H1 (cell line): ENCODE data around the gene RNF123. TPM values are rescaled to one million over a fixed set of nuclear protein-coding genes. Genes with fewer than 3 reads are reported as not detected.

ENCODE experiments used
- CTCF ChIA-PET: fragments of 300-600 bp; sonication (Branson Sonifier 250); formaldehyde crosslinking; loops from one replicate; lab custom pipeline; 2021; ENCODE audit not compliant: partially characterized antibody; lab: Charles Lee
- POLR2A ChIA-PET: fragments of 300-600 bp; sonication (Branson Sonifier 250); formaldehyde crosslinking; loops from one replicate; lab custom pipeline; 2021; ENCODE audit warnings: inconsistent platforms; ENCODE audit not compliant: partially characterized antibody; lab: Charles Lee
- DNase-seq, 2 experiments: peaks; one replicate each; pipeline versions ENCODE4 v3.0.0 to v3.0.0-alpha.2; 2010 to 2022; ENCODE audit warnings: low spot score in 2 of 2, low read depth in 1 of 2, mixed read lengths in 1 of 2
- FAIRE-seq: peaks from 2 replicates; lab custom pipeline; 2011; peaks lifted over from hg19 to GRCh38; lab: Jason Lieb, UNC
- H2AFZ ChIP-seq: 2 replicates; pipeline ENCODE4 v1.8.1; 2012; ENCODE audit warnings: low read length, inconsistent platforms
- H2AK5ac ChIP-seq: 2 replicates; pipeline ENCODE4 v1.6.1; 2013; ENCODE audit warnings: low read depth, low read length
- H2BK120ac ChIP-seq: replicated peaks from 2 replicates; pipeline ENCODE3; 2013; ENCODE audit warnings: low read depth, low read length, inconsistent platforms
- H2BK12ac ChIP-seq: 2 replicates; pipeline ENCODE4 v1.6.1; 2013; ENCODE audit warnings: low read depth, low read length
- H2BK15ac ChIP-seq: 2 replicates; pipeline ENCODE4 v1.6.1; 2013; ENCODE audit warnings: low read length
- H2BK20ac ChIP-seq: 2 replicates; pipeline ENCODE4 v1.6.1; 2013; ENCODE audit warnings: low read length
- H2BK5ac ChIP-seq: 2 replicates; pipeline ENCODE4 v1.6.1; 2013; ENCODE audit warnings: low read depth, low read length
- H3K14ac ChIP-seq: 2 replicates; pipeline ENCODE4 v1.6.1; 2013; ENCODE audit warnings: inconsistent platforms; ENCODE audit not compliant: insufficient read length
- H3K18ac ChIP-seq: 2 replicates; pipeline ENCODE4 v1.6.1; 2013; ENCODE audit warnings: low read length; ENCODE audit errors: extremely low read depth
- H3K23ac ChIP-seq: 2 replicates; pipeline ENCODE4 v1.6.1; 2013; ENCODE audit warnings: inconsistent platforms; ENCODE audit not compliant: insufficient read length
- H3K23me2 ChIP-seq: 2 replicates; pipeline ENCODE4 v1.6.1; 2013; ENCODE audit warnings: low read depth, low read length
- H3K27ac ChIP-seq: 2 replicates; pipeline ENCODE4 v1.6.1; 2011; ENCODE audit warnings: low read depth, low read length, inconsistent platforms
- H3K27me3 ChIP-seq, 4 experiments: replicated peaks in 1 of 4; 1 replicate in 1 of 4; 2 replicates in 3 of 4; pipeline versions ENCODE4 v1.6.1 to v1.8.1; 2011 to 2013; ENCODE audit warnings: low read length in 3 of 4, mild to moderate bottlenecking in 3 of 4, inconsistent platforms in 2 of 4, mixed read lengths in 2 of 4, moderate library complexity in 1 of 4; ENCODE audit not compliant: control insufficient read depth in 3 of 4, insufficient read depth in 3 of 4; ENCODE audit errors: extremely low read depth in 1 of 4
- H3K36me3 ChIP-seq, 4 experiments: 2 replicates each; pipeline versions ENCODE4 v1.6.1 to v1.8.1; 2011 to 2013; ENCODE audit warnings: mild to moderate bottlenecking in 4 of 4, low read length in 3 of 4, moderate library complexity in 2 of 4, control low read depth in 1 of 4, inconsistent platforms in 1 of 4; ENCODE audit not compliant: insufficient read depth in 4 of 4, control insufficient read depth in 2 of 4
- H3K4ac ChIP-seq: replicated peaks from 2 replicates; pipeline ENCODE3; 2013; ENCODE audit warnings: low read length, low read depth, mixed read lengths, inconsistent platforms; ENCODE audit not compliant: insufficient read length
- H3K4me1 ChIP-seq, 4 experiments: replicated peaks in 1 of 4; 1 replicate in 1 of 4; 2 replicates in 3 of 4; pipeline versions ENCODE4 v1.6.1 to v1.8.1; 2011 to 2013; ENCODE audit warnings: low read length in 3 of 4, inconsistent platforms in 2 of 4, mixed read lengths in 1 of 4; ENCODE audit not compliant: insufficient read depth in 4 of 4, control insufficient read depth in 3 of 4
- H3K4me2 ChIP-seq, 2 experiments: 2 replicates each; pipeline versions ENCODE4 v1.6.1 to v1.8.1; 2011 to 2013; ENCODE audit warnings: low read depth in 2 of 2, low read length in 2 of 2, control low read depth in 1 of 2, inconsistent platforms in 1 of 2, mild to moderate bottlenecking in 1 of 2; ENCODE audit not compliant: insufficient read depth in 1 of 2
- H3K4me3 ChIP-seq, 4 experiments: fragments of 200-600, 300-600 bp in 1 of 4; sonication (generic), shearing (Covaris generic), sonication (Bioruptor Twin) in 1 of 4; 2 replicates each; pipeline versions ENCODE4 v1.5.1 to v1.8.1; 2011 to 2016; ENCODE audit warnings: low read length in 4 of 4, low read depth in 3 of 4, control low read depth in 2 of 4, inconsistent platforms in 2 of 4, mild to moderate bottlenecking in 2 of 4, mixed read lengths in 1 of 4, moderate library complexity in 1 of 4; ENCODE audit not compliant: insufficient read depth in 2 of 4; ENCODE audit errors: extremely low read depth in 1 of 4
- H3K56ac ChIP-seq: replicated peaks from 2 replicates; pipeline ENCODE3; 2013; ENCODE audit warnings: low read depth, mild to moderate bottlenecking, mixed read lengths, low read length, inconsistent platforms; ENCODE audit not compliant: insufficient read length
- H3K79me1 ChIP-seq: 2 replicates; pipeline ENCODE4 v1.6.1; 2013; ENCODE audit warnings: low read depth, low read length, control low read depth
- H3K79me2 ChIP-seq, 2 experiments: 2 replicates each; pipeline versions ENCODE4 v1.6.1 to v1.8.1; 2012 to 2013; ENCODE audit warnings: low read length in 2 of 2, mild to moderate bottlenecking in 2 of 2, inconsistent platforms in 1 of 2; ENCODE audit not compliant: insufficient read depth in 2 of 2, control insufficient read depth in 1 of 2
- H3K9ac ChIP-seq, 4 experiments: replicated peaks in 1 of 4; 1 replicate in 1 of 4; 2 replicates in 3 of 4; pipeline versions ENCODE4 v1.6.1 to v1.8.1; 2011 to 2013; ENCODE audit warnings: low read depth in 3 of 4, low read length in 3 of 4, control low read depth in 2 of 4, mild to moderate bottlenecking in 2 of 4, moderate library complexity in 2 of 4, inconsistent platforms in 1 of 4; ENCODE audit errors: extremely low read depth in 1 of 4
- H3K9me3 ChIP-seq, 2 experiments: 2 replicates each; pipeline versions ENCODE4 v1.6.1 to v1.8.1; 2012 to 2013; ENCODE audit warnings: mild to moderate bottlenecking in 2 of 2, moderate library complexity in 2 of 2, control low read depth in 1 of 2, inconsistent platforms in 1 of 2, low read depth in 1 of 2, low read length in 1 of 2, mixed read lengths in 1 of 2; ENCODE audit not compliant: insufficient read depth in 2 of 2
- H4K20me1 ChIP-seq, 2 experiments: replicated peaks in 1 of 2; 2 replicates each; pipeline versions ENCODE3 to v1.8.1; 2011 to 2013; ENCODE audit warnings: inconsistent platforms in 2 of 2, low read length in 2 of 2, mild to moderate bottlenecking in 1 of 2; ENCODE audit not compliant: insufficient read depth in 2 of 2, control insufficient read depth in 1 of 2
- H4K5ac ChIP-seq: 2 replicates; pipeline ENCODE4 v1.6.1; 2013; ENCODE audit warnings: low read length, low read depth, mixed read lengths, inconsistent platforms; ENCODE audit not compliant: insufficient read length
- H4K8ac ChIP-seq: 2 replicates; pipeline ENCODE4 v1.8.0; 2013; ENCODE audit warnings: mild to moderate bottlenecking, moderate library complexity, low read length, inconsistent platforms; ENCODE audit not compliant: insufficient read depth; ENCODE audit errors: extremely low read depth
- H4K91ac ChIP-seq: replicated peaks from 2 replicates; pipeline ENCODE3; 2013; ENCODE audit warnings: low read length, mixed read lengths, inconsistent platforms; ENCODE audit not compliant: insufficient read length
- ASH2L ChIP-seq: fragments of 200-600, 300-600 bp; sonication (generic); IDR thresholded peaks from one replicate; pipeline ENCODE4 v1.7.1; 2017; ENCODE audit warnings: low read length
- BACH1 ChIP-seq: IDR thresholded peaks from 2 replicates; pipeline ENCODE4 v1.6.1; 2012; ENCODE audit warnings: low read length, improper control_type of control experiment
- BRCA1 ChIP-seq: IDR thresholded peaks from 2 replicates; pipeline ENCODE4 v1.6.1; 2012; ENCODE audit warnings: low read depth, low read length, improper control_type of control experiment
- CTBP2 ChIP-seq: IDR thresholded peaks from 2 replicates; pipeline ENCODE4 v1.7.0; 2011; ENCODE audit warnings: borderline replicate concordance, mild to moderate bottlenecking, moderate library complexity, mixed read lengths, low read length; ENCODE audit not compliant: insufficient read depth, insufficient read length
- JUN ChIP-seq: IDR thresholded peaks from 2 replicates; pipeline ENCODE4 v1.6.1; 2011; ENCODE audit warnings: low read depth, mild to moderate bottlenecking, improper control_type of control experiment, low read length
- POU5F1 ChIP-seq: IDR thresholded peaks from 2 replicates; pipeline ENCODE4 v1.6.1; 2011; ENCODE audit warnings: low read depth, mild to moderate bottlenecking, low read length, moderate library complexity
- SIN3A ChIP-seq, 2 experiments: IDR thresholded peaks in 1 of 2; conservative IDR thresholded peaks in 1 of 2; 2 replicates each; pipeline ENCODE4 v1.6.1; 2011 to 2012; ENCODE audit warnings: low read length in 2 of 2, improper control_type of control experiment in 1 of 2, low read depth in 1 of 2, mild to moderate bottlenecking in 1 of 2
- SP4 ChIP-seq: IDR thresholded peaks from 2 replicates; pipeline ENCODE4 v1.6.1; 2012; ENCODE audit warnings: low read length, inconsistent platforms
- SUZ12 ChIP-seq: fragments of 200-600 bp; sonication (generic); IDR thresholded peaks from 2 replicates; pipeline ENCODE4 v1.6.1; 2012; ENCODE audit warnings: mild to moderate bottlenecking, inconsistent platforms, low read length, moderate library complexity, mixed read lengths
- TBP ChIP-seq: IDR thresholded peaks from 2 replicates; pipeline ENCODE4 v1.6.1; 2011; ENCODE audit warnings: low read depth, low read length, improper control_type of control experiment
- TEAD4 ChIP-seq: IDR thresholded peaks from 2 replicates; pipeline ENCODE4 v1.6.1; 2012; ENCODE audit warnings: low read depth, low read length, inconsistent platforms, mixed read lengths
- WGBS, 2 experiments: shearing (Covaris generic) in 1 of 2; methylation state at CpG; one replicate each; pipeline versions ENCODE4 v1.1.6 to v1.1.7; 2013 to 2015; ENCODE audit warnings: low lambda C conversion rate in 2 of 2, mixed read lengths in 2 of 2, inconsistent platforms in 1 of 2, low coverage in 1 of 2, missing lambda C conversion rate in 1 of 2; ENCODE audit not compliant: insufficient replicate concordance in 2 of 2, insufficient coverage in 1 of 2, insufficient read length in 1 of 2; ENCODE audit errors: extremely low coverage in 1 of 2, missing lambda C conversion rate in 1 of 2; 5-methylcytosine and 5-hydroxymethylcytosine counted together
- polyA plus RNA-seq, 7 experiments: library from polyadenylated mRNA; depleted of rRNA in 3 of 7; stranded (reverse) in 5 of 7; unstranded in 2 of 7; fragments of >200 nt in 5 of 7; fragments of 200-250 nt in 2 of 7; gene quantifications; 1 replicate in 5 of 7; 2 replicates in 1 of 7; 4 replicates in 1 of 7; pipeline versions ENCODE4 v1.2.1 to v1.2.3, GENCODE V29; 2011 to 2013; ENCODE audit warnings: missing spikeins in 2 of 7, mixed read lengths in 2 of 7
- total RNA-seq: library from RNA; stranded (reverse); fragmentation: NEBNext Ultra II Directional; extraction: Animal tissue kit (Norgen Biotek cat#: 25700); gene quantifications from 2 replicates; pipeline ENCODE4 v1.2.1, GENCODE V29; 2021
- TF ChIP-seq, protein P1 (sequence below): IDR thresholded peaks from 2 replicates; pipeline ENCODE4 v1.6.1; 2011; ENCODE audit warnings: low read depth, mild to moderate bottlenecking, low read length; ENCODE audit not compliant: insufficient read depth
- TF ChIP-seq, protein P2 (sequence below): IDR thresholded peaks from 2 replicates; pipeline ENCODE4 v1.6.1; 2012; ENCODE audit warnings: inconsistent platforms

The RNF123 gene
- total and polyA plus RNA-seq, 2 of the 8 experiments (the other 6 are each of a cell fraction or from before 2014, with no cell fraction given): 30.5 to 57.7 TPM

DNA sequence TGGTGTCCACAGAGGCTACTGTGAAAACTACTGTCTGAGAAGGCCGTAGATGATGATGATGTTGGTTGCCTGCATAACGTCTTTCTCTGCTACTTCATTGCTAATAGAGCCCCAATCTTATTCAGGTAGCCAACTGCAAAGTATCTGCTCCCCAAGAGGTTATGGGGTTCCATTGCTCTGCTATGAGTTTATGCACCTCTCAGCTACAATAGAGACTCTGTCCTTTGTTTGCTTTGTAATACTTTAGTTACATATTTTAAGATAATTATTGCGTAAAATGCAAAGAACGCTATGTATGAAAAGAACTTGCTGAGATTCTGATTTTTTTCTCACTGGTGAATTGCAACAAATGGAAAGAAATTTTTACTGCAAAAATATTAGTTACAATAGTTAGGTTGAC, 62.1 kb downstream of the RNF123 start:
- FAIRE-seq (no peak), DNase-seq (no peak)
- Histone ChIP-seq H4K20me1 (peaks cover 2 to 11% of the 10 kb centered on the region in 2 experiments), H3K9ac (no peak overlapping the region), H3K4me2 (no peak overlapping the region), H2BK15ac (no peak overlapping the region), H4K8ac (no peak overlapping the region), H3K36me3 (peaks cover 0 to 6% (median 3%) of the 10 kb centered on the region in 4 experiments; a peak in 4 of 8 replicates), H3K56ac (no peak overlapping the region), H2BK20ac (no peak overlapping the region), H3K27ac (no peak overlapping the region), H2AFZ (no peak overlapping the region), H2BK5ac (no peak overlapping the region), H3K4ac (no peak overlapping the region), H4K5ac (no peak overlapping the region), H2BK120ac (no peak overlapping the region), H3K79me1 (0 out of 2 replicates have a peak, but pooled peaks cover 4% of the 10 kb centered on the region), H3K27me3 (no peaks in the 10 kb centered on the region), H3K79me2 (peaks cover 0 to 39% of the 10 kb centered on the region in 2 experiments; a peak in 3 of 4 replicates), H2BK12ac (no peak overlapping the region), H3K23me2 (no peaks in the 10 kb centered on the region), H2AK5ac (no peak overlapping the region), H3K4me1 (no peaks in the 10 kb centered on the region), H3K9me3 (no peaks in the 10 kb centered on the region), H3K4me3 (no peak overlapping the region), H3K18ac (no peak overlapping the region), H3K23ac (no peak overlapping the region), H4K91ac (no peak overlapping the region), H3K14ac (no peak overlapping the region)
- WGBS, 2 experiments: 96% methylated on average over 4 of the region's 4 CpGs; no CpG with 5 or more reads in 1 of the 2 experiments
- POLR2A ChIA-PET: no interaction called here
- CTCF ChIA-PET: interaction anchor here (1.9 kb wide), 1 partner anchor 160 kb away, joined by 3 read pairs; no protein-coding TSS in a partner anchor
- TF ChIP-seq, protein P1, sequence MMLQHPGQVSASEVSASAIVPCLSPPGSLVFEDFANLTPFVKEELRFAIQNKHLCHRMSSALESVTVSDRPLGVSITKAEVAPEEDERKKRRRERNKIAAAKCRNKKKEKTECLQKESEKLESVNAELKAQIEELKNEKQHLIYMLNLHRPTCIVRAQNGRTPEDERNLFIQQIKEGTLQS: no peak
- no peak for TF ChIP-seq TBP
- TF ChIP-seq SP4: no peak
- no peak for TF ChIP-seq BACH1
- no peak for TF ChIP-seq BRCA1
- no peak for TF ChIP-seq POU5F1
- no peak for TF ChIP-seq SIN3A (conservative IDR thresholded peaks at IDR 0.05 in 1 of 2, IDR thresholded peaks at IDR 0.05 in 1 of 2; ENCODE audit: low read depth in 1 of 2, low read length in 2 of 2)
- TF ChIP-seq ASH2L: no peak
- no peak for TF ChIP-seq SUZ12
- TF ChIP-seq CTBP2: no peak
- no peak for TF ChIP-seq JUN
- no peak for TF ChIP-seq TEAD4
- TF ChIP-seq, protein P2, sequence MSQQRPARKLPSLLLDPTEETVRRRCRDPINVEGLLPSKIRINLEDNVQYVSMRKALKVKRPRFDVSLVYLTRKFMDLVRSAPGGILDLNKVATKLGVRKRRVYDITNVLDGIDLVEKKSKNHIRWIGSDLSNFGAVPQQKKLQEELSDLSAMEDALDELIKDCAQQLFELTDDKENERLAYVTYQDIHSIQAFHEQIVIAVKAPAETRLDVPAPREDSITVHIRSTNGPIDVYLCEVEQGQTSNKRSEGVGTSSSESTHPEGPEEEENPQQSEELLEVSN: no peak
